ENCODE data around the gene CAST.
"Not testable (repeated sequence)": the region's sequence is repeated elsewhere in the genome, so short reads cannot be mapped to it uniquely, and the experiment has no call there.

The CAST gene, protein sequence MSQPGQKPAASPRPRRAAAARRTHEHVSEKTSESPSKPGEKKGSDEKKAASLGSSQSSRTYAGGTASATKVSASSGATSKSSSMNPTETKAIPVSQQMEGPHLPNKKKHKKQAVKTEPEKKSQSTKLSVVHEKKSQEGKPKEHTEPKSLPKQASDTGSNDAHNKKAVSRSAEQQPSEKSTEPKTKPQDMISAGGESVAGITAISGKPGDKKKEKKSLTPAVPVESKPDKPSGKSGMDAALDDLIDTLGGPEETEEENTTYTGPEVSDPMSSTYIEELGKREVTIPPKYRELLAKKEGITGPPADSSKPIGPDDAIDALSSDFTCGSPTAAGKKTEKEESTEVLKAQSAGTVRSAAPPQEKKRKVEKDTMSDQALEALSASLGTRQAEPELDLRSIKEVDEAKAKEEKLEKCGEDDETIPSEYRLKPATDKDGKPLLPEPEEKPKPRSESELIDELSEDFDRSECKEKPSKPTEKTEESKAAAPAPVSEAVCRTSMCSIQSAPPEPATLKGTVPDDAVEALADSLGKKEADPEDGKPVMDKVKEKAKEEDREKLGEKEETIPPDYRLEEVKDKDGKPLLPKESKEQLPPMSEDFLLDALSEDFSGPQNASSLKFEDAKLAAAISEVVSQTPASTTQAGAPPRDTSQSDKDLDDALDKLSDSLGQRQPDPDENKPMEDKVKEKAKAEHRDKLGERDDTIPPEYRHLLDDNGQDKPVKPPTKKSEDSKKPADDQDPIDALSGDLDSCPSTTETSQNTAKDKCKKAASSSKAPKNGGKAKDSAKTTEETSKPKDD

DNA sequence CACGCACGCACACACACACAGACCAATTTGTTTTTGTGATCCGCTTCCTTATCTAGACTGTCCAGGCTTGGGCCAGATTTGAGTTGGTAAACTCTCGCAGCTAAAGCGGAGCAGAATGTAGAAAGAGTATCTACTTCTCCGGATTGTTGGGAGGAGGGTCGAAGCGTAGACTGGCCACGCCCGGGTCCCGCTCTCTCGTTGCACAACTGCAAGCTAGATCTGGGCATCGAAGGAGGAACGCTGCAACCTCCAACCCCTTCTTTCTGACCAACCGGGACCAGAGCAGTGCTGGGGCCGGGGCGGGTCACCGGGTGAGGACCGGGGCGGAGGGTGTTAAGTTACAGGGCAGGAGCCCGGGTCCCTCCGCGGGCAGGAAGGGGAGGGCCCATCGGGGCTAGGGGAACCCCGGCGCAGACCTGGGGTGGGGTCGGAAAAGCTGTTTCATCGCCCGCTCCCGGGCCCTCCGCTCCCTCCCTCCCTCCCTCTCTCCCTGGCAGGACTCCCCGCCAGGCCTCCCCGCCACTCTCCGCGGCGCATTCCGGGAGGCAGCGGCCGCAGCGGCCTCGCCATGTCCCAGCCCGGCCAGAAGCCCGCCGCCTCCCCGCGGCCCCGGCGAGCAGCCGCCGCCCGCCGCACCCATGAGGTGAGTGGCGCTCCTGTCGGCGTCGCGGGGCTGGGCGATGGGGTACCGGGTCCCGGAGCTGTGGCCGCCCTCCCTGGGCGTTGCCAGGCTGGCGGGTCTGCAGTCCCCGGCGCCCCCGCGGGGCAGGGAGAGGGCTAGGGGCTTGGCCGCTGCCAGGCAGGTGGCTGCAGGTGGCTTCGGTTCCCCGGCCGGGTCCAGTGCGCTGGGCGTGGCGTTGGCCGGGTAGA is at the start of gene CAST:
Gene CAST (plus strand): TSS at position 522 of the 870 bp plus-strand sequence. CDS start 47 bp downstream, at position 569.
- DNase-seq (ENCODE audit: low spot score), result peak; percentile 90

- peak; percentile 91 for DNase-seq (ENCODE audit: low spot score)
Observed at GRCh38 chr5:96614110-96614691, 48.0 kb upstream of the CAST start.

GRCh38 chr5:96615223-96615622 is 47.0 kb upstream of the CAST start:
- no peak for DNase-seq (ENCODE audit: low spot score)

- DNase-seq (ENCODE audit: low spot score), result no peak
Observed at GRCh38 chr5:96616801-96617200, 45.4 kb upstream of the CAST start.

DNA sequence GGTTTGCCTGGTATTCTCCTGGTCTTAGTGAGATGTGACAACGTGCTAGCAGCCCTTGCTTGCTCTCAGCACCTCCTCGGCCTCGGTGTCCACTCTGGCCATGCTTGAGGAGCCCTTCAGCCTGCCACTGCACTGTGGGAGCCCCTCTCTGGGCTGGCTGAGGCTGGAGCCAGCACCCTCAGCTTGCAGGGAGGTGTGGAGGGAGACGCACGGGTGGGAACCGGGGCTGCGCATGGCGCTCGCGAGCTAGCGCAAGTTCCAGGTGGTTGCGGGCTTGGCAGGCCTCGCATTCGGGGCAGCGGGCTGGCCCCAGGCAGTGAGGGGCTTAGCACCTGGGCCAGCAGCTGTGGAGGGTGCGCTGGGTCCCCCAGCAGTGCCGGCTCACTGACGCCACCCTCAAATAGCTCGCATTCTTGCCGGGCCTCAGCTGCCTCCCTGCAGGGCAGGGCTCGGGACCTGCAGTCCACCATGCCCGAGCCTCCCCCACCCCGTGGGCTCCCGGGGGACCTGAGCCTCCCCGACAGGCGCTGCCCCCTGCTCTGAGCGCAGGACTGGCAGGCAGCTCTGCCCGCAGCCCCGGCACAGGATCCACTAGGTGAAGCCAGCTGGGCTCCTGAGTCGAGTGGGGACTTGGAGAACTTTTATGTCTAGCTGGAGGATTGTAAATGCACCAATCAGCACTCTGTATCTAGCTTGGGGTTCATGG is 43.7 kb upstream of the CAST start:
- DNase-seq (ENCODE audit: low spot score), result not testable (repeated sequence)

DNA sequence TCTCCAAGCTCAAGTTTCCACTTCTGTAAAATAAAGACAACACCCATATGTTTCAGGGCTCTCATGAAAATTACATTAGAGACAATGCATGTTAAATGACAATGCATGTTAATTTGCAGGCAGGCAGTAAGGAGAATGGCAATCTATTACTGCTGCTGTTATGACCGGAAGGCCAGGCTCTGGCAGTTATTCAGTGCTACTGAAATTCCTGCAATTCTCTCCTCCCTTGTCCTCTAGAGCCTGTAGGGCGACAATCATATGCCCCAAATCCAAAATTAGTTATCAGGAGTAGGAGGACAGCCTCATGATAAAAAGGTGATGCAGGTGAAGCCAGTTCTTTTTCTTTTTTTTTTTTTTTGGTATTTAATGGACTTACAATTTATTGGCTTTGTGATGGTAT is 42.2 kb upstream of the CAST start:
- DNase-seq (ENCODE audit: low spot score), result no peak

- DNase-seq (ENCODE audit: low spot score), result no peak
Observed at GRCh38 chr5:96624596-96624995, 37.6 kb upstream of the CAST start.

- no peak for DNase-seq (ENCODE audit: low spot score)
Observed at GRCh38 chr5:96625365-96625764, 36.8 kb upstream of the CAST start.

- peak; percentile 35 for DNase-seq (ENCODE audit: low spot score)
Observed at GRCh38 chr5:96626956-96627355, 35.2 kb upstream of the CAST start.

- DNase-seq (ENCODE audit: low spot score), result no peak
Observed at GRCh38 chr5:96627792-96628398, 34.3 kb upstream of the CAST start.

DNA sequence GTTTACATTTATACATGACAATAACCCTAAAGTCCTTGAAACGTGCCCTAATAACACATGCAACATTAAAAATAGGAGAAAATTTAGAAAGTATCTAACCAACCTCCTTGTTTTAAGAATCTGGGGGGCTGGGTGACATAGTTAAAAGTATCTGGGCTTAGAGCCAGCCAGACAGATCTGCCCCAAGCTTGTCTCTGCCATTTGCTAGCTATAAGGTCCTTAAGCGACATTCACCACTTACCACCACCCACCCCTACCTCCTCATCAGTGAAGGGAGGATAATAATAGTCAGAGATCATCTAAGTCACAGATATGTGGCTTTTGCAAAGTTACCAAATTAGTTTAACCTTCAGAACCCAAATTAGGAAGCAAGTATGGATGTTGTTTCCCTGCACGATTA is 33.8 kb upstream of the CAST start:
- no peak for DNase-seq (ENCODE audit: low spot score)

DNA sequence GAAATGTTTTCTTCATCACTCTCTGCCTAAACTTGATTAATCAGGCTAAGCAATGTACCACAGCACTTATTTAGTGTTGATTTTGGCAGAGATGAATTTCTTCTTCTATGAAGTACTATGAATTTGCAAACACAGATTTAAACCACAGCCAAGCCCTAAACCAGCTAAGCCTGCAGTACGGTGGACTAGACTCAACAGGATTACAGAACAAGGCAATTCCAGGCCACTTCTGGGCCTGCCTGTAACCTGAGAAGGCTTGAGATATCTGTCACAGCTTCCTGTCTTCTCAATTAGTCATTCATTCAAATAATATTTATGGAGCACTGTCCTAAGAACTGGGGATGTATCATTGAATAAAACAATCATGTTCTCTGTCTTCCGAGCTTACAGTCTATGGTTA is 32.4 kb upstream of the CAST start:
- DNase-seq (ENCODE audit: low spot score), result peak; percentile 60

- no peak for DNase-seq (ENCODE audit: low spot score)
Observed at GRCh38 chr5:96633820-96634219, 28.4 kb upstream of the CAST start.

- no peak for DNase-seq (ENCODE audit: low spot score)
Observed at GRCh38 chr5:96634881-96635280, 27.3 kb upstream of the CAST start.

DNA sequence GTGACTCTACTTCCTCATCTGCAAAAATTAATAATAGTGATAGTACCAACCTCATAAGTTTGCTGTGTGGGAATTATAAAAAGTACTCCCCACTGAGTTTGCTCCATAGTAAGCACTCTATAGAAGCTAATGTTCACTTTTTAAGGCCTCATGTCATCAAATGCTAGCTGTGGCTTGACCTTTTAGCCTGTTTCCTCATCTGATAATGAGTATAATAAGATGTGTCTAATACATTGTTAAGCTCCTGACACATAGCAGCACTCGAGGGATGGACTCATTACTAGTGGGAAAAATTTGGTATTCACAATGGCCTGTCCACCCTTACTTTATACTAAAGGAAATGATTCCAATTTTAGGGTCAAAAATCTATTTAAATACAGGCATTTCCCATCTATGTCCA is 26.1 kb upstream of the CAST start:
- no peak for DNase-seq (ENCODE audit: low spot score)

DNA sequence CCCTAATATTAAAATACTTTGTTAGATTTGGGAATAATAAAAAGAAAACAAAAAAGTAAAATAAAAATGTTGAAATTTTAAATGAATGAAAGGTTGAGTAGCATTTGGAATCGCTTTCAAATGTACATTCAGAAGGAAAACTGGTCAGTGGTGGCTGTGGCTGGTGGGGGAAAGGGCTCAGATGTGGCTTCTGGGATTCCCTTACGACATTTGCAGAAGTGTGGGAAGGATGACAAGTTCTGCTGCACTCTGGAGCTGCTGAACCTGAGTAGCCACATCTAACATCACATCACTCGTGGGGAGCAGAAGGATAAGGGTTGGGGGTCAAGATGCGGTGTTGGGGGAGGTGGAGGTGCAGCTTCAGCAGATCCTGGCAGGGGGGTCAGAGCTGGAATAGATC is 25.6 kb upstream of the CAST start:
- DNase-seq (ENCODE audit: low spot score), result no peak

DNA sequence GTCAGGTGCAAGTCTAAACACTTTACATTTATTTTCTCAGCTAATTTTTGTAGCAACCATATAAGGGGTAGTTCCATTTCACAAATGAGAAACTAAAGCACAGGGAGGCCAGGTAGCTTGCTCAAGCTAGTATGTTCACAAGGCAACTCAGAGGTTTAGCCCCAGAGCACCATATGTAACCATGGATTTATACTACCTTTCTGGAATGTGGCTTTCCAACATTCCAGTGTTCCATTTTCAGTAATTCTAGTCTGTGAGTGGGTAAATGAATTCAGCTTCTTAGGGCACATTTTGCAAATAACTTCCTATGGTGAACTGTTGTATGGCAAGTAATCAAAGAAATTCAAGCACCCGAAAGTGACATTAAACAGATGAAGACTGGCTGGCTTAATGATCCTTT is 25.0 kb upstream of the CAST start:
- no peak for DNase-seq (ENCODE audit: low spot score)

- no peak for DNase-seq (ENCODE audit: low spot score)
Observed at GRCh38 chr5:96638561-96638960, 23.6 kb upstream of the CAST start.

- DNase-seq (ENCODE audit: low spot score), result no peak
Observed at GRCh38 chr5:96640696-96641095, 21.5 kb upstream of the CAST start.

- DNase-seq (ENCODE audit: low spot score), result no peak
Observed at GRCh38 chr5:96641368-96642280, 20.6 kb upstream of the CAST start.
